ENCODE data around the gene SOX18.

DNA sequence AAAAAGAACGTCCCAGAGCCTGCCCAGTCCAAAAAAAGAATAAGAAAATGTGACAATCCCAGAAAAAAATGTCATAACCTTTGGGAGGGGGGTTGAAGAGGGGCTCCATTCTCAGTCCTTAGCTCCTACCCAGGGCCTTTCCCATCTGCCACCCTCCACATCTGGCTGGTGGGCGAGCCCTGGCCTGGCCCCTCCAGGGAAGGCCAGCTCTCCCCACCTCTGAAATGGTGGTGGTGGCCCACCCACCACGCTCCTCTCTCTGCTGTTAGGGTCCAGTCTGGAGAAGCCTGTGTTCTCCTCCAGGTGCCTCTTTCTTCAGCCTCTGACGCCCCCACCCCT lies 29.5 kb upstream of the SOX18 start:
- TF ChIP-seq EZH2phosphoT487 (IDR thresholded peaks at IDR 0.05) = no peak
- no peak for TF ChIP-seq CTCF (IDR thresholded peaks at IDR 0.05)
- no peak for TF ChIP-seq EZH2 (IDR thresholded peaks at IDR 0.05)
